Raji (cell line): ENCODE results near the gene UNC13D.

Experiments used
- POLR2A ChIP-seq: IDR thresholded peaks from 2 replicates; pipeline ENCODE4 v1.6.1; 2011; ENCODE audit warnings: low read depth, low read length, control low read depth; ENCODE audit not compliant: insufficient read depth

Gene UNC13D

GRCh38 chr17:75854881-75855309 lies 10.7 kb upstream of the UNC13D start:
- no peak for TF ChIP-seq POLR2A

DNA sequence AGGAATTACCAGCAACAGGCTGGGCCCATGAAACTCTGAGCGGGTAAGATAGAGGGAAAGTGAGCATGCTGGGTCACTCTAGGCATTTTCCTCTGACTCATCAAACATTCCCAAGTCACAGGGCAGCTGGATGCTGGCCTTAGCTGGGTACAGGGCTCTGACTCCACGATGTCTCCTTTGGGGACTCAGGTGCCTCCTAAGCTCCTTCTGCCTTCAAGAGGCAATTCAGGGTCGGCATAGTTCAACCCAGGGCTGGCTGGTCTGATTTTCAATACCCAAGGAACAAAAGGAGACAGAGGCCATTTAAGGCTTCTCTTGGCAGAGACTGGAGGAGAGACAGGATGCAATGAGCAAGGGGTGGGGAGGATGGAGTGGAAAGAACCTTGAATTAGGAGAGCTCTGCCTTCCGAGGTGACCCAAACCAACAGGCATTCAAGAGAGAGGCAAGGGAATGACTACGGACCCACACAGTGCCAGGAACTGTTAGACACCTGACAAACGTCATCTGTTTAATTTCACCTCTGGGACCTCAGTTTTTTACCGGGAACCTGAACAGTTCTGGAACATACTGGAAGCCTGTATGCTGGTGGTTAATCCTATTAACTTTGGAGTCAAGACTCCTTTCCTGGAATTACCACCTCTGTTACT lies 10.0 kb upstream of the UNC13D start:
- no peak for TF ChIP-seq POLR2A

DNA sequence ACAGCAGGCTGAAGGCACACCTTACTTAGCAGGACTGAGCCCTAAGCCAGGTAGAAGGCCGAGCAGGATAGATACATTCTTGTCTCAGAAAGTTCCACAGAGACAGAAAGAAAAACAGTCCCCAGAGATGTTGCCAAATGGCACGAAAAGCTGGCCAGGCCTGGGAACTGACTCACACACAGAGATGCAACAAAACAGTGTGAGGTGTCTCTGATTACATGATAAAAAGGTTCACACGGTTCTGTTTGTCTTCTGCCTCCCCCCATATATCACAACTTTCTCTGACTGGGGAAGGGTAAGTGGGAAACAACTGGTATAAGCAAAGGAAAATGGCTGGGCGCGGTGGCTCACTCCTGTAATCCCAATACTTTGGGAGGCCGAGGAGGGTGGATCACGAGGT lies 9.2 kb upstream of the UNC13D start:
- no peak for TF ChIP-seq POLR2A

- TF ChIP-seq POLR2A = no peak
Measured at GRCh38 chr17:75850928-75851692, 6.9 kb upstream of the UNC13D start.

GRCh38 chr17:75849724-75850123 lies 5.5 kb upstream of the UNC13D start:
- no peak for TF ChIP-seq POLR2A

DNA sequence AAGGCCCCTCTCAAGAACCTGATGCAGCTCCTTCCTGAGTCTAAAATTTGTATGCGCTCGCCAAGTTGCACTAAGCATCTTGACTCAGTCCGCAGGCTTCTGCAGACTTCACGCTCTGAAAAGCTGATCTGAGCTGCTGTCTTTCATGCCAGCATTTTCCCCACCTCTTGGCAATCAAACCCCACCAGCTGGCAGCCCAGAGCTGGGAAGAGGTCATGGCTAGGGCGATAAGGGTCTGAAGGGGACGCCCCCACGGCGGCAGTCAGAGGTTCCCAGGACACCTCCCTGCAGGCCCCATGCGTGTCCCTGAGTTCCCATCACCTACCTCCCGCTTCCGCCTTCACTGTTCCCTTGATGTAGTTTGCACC lies 5.1 kb upstream of the UNC13D start:
- TF ChIP-seq POLR2A = no peak

DNA sequence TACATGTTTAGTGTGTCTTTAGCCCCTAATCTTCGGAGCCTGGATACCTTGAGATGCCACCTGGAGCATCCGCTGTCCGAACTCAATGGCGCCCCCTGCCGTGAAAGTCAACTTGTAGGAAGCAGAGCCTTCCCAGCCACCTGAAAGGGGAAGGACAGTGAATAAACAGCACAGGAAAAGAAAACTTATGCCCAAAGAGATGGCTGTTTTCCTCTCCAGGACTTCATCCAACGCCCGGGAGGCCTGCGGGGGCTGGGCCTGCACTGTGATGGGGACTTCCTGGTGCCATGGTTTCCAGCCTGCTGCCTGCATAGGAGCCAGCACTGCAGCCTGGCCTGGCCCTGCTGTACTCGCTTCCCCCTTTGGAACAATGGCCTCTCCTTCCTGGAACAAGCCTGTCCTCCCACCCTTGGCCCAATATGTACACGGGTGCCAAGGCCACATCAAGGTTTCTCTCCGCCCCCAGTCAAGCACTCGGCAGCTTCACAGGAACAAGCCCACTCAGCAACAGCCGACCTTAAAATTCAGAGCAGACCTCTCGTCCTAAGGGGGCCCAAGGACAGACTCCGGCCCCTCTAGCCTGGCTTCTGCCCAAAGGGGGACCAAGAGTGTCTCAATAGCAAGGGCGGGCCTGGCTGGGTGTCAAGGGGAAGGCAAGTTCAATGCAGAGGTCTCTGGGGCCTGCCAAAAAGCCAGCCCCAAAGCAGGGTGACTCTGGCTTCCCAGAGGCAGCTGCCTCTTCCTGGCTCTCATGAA lies 4.5 kb upstream of the UNC13D start:
- no peak for TF ChIP-seq POLR2A

- no peak for TF ChIP-seq POLR2A
Measured at GRCh38 chr17:75847614-75848522, 3.7 kb upstream of the UNC13D start.

DNA sequence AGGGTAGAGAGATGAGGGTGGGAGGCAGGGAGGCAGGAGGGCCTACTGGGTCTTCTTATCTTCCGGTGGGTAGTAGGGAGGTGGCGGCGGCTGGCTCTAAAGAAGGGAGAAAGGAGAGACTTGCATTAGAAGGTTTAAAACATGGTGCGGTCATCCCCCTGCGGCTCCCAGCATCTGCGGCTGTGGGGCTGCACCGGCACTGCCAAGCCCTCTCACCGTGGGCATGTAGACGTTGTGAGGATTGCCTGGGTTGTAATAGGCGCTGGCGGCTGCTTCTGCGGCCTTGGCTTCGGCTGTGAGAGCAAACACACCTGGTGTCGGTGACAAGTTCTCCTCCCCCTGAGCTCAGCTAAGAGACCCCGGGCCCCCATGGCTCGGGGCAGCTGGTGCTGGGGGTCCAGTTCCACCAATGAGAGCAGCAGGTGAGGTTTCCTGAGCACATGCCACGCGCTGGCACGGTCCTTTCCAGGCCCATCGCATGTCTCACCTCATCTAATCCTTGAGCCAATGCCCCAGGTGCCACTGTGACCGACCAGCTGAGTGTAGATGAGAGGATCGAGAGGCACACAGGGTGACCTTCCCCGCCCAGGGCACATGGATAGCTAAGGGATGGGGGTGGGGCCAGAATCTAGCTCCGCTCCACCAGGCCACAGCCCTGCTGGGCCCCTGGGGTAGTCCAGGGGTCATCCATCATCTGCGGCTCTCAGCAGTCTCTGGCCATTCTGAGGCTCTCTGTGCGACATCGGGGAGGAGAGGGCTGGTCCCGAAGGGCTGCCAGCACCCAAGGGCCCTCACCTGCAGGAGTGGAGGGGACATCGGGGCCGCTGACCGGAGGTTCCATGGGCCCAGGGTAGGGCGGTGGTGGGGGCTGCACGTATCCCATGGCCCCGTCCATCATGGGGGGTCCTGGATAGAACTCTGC lies 2.7 kb upstream of the UNC13D start:
- no peak for TF ChIP-seq POLR2A

GRCh38 chr17:75845933-75846691 lies 1.9 kb upstream of the UNC13D start:
- TF ChIP-seq POLR2A = no peak

GRCh38 chr17:75845058-75845711 lies 981 bp upstream of the UNC13D start:
- TF ChIP-seq POLR2A = no peak

GRCh38 chr17:75844530-75845057 lies 390 bp upstream of the UNC13D start:
- no peak for TF ChIP-seq POLR2A
